ENCODE measurements around the gene EVA1A.
"Not testable (repeated sequence)": the region's sequence is repeated elsewhere in the genome, so short reads cannot be mapped to it uniquely, and the experiment has no call there.

Gene EVA1A

GRCh38 chr2:75480971-75481836 lies 79.5 kb downstream of the EVA1A start:
- no peak for DNase-seq

GRCh38 chr2:75477696-75478095 lies 83.0 kb downstream of the EVA1A start:
- DNase-seq = not testable (repeated sequence)

- no peak for DNase-seq
These were observed 84.0 kb downstream of the EVA1A start for GRCh38 chr2:75476761-75477160.

GRCh38 chr2:75475976-75476375 lies 84.8 kb downstream of the EVA1A start:
- DNase-seq = no peak

GRCh38 chr2:75475049-75475448 lies 85.7 kb downstream of the EVA1A start:
- no peak for DNase-seq

GRCh38 chr2:75474115-75474514 lies 86.6 kb downstream of the EVA1A start:
- DNase-seq = no peak

GRCh38 chr2:75466708-75467311 lies 93.9 kb downstream of the EVA1A start:
- DNase-seq = peak; percentile 41

- DNase-seq = no peak
These were observed 95.3 kb downstream of the EVA1A start for GRCh38 chr2:75465317-75465984.

GRCh38 chr2:75464348-75464946 lies 96.3 kb downstream of the EVA1A start:
- no peak for DNase-seq

- no peak for DNase-seq
These were observed 98.0 kb downstream of the EVA1A start for GRCh38 chr2:75462721-75463120.

GRCh38 chr2:75462206-75462605 lies 98.5 kb downstream of the EVA1A start:
- DNase-seq = no peak

GRCh38 chr2:75460630-75461029 lies 100.1 kb downstream of the EVA1A start:
- DNase-seq = no peak

- DNase-seq = no peak
These were observed 101.0 kb downstream of the EVA1A start for GRCh38 chr2:75459565-75460310.

- DNase-seq = no peak
These were observed 102.5 kb downstream of the EVA1A start for GRCh38 chr2:75458201-75458600.

GRCh38 chr2:75456825-75457224 lies 103.9 kb downstream of the EVA1A start:
- DNase-seq = no peak

- DNase-seq = peak; percentile 2
These were observed 104.6 kb downstream of the EVA1A start for GRCh38 chr2:75456111-75456510.

- no peak for DNase-seq
These were observed 106.5 kb downstream of the EVA1A start for GRCh38 chr2:75454241-75454620.

GRCh38 chr2:75453384-75454240 lies 107.1 kb downstream of the EVA1A start:
- no peak for DNase-seq

GRCh38 chr2:75450068-75450467 lies 110.7 kb downstream of the EVA1A start:
- no peak for DNase-seq

- DNase-seq = no peak
These were observed 113.6 kb downstream of the EVA1A start for GRCh38 chr2:75447176-75447575.

Data from hematopoietic multipotent progenitor cell treated with erythropoietin and hydrocortisone succinate and interleukin-3 and kit ligand, for 8 days (in vitro differentiated cells).